Activated T-cell treated with anti-CD3 and anti-CD28 coated beads, Interleukin-2, amount 50 U/mL, for 4 hours (primary cell): ENCODE measurements around the gene SIL1. TPM values are rescaled to one million over a fixed set of nuclear protein-coding genes. Genes with fewer than 3 reads are reported as not detected.
"Not testable (repeated sequence)": the region's sequence is repeated elsewhere in the genome, so short reads cannot be mapped to it uniquely, and the experiment has no call there.

Experiments
- ATAC-seq, 2 donors: fragments of 200-7000 bp; cut with Tn5 transposase; one replicate each; pipeline ENCODE4 v1.10.0; 2021
- DNase-seq: peaks from one replicate; pipeline ENCODE4 v3.0.0-alpha.2; 2020
- H3K27me3 Mint-ChIP-seq: one replicate; pipeline ENCODE4 v1.8.0; 2021; ENCODE audit warnings: low read depth, mixed read lengths
- H3K36me3 Mint-ChIP-seq: one replicate; pipeline ENCODE4 v1.8.0; 2022; ENCODE audit warnings: mixed read lengths; ENCODE audit not compliant: insufficient read depth
- H3K4me1 Mint-ChIP-seq: one replicate; pipeline ENCODE4 v1.8.0; 2021; ENCODE audit warnings: low read depth, mixed read lengths
- H3K4me3 Mint-ChIP-seq: one replicate; pipeline ENCODE4 v1.8.0; 2021; ENCODE audit warnings: mild to moderate bottlenecking, moderate library complexity, mixed read lengths
- H3K9me3 Mint-ChIP-seq: one replicate; pipeline ENCODE4 v1.8.0; 2021; ENCODE audit warnings: mixed read lengths
- total RNA-seq, 3 donors: library from RNA; stranded (reverse); gene quantifications; one replicate each; pipeline ENCODE4 v1.2.1, GENCODE V29; 2021

SIL1 gene
- total RNA-seq, 3 donors from 2014 or later: 17.8 to 26.1 (median 22.9) TPM

DNA sequence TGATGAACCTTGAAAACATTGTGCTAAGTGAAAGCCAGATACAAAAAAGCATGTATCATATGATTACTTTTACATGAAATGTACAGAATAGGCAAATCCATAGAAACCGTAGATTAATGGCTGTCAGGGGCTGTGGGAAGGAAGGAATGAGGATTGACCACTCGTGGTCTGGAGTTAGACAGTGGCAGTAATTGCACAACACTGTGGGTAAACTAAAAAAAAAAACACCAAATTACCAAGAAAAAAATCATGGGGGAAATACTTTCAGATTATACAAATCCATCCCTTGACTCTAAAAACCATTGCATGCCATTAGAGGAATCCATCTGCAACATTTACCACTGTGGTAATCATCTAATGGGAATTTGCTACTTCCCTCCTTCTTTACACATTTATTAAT, 140.0 kb downstream of the SIL1 start:
- no peaks in the 10 kb centered on the region for H3K27me3 Mint-ChIP-seq
- no peaks in the 10 kb centered on the region for H3K4me1 Mint-ChIP-seq
- H3K4me3 Mint-ChIP-seq: no peak overlapping the region
- H3K9me3 Mint-ChIP-seq: no peaks in the 10 kb centered on the region
- peaks cover 7% of the 10 kb centered on the region for H3K36me3 Mint-ChIP-seq
- ATAC-seq (no peak), DNase-seq (no peak)

DNA sequence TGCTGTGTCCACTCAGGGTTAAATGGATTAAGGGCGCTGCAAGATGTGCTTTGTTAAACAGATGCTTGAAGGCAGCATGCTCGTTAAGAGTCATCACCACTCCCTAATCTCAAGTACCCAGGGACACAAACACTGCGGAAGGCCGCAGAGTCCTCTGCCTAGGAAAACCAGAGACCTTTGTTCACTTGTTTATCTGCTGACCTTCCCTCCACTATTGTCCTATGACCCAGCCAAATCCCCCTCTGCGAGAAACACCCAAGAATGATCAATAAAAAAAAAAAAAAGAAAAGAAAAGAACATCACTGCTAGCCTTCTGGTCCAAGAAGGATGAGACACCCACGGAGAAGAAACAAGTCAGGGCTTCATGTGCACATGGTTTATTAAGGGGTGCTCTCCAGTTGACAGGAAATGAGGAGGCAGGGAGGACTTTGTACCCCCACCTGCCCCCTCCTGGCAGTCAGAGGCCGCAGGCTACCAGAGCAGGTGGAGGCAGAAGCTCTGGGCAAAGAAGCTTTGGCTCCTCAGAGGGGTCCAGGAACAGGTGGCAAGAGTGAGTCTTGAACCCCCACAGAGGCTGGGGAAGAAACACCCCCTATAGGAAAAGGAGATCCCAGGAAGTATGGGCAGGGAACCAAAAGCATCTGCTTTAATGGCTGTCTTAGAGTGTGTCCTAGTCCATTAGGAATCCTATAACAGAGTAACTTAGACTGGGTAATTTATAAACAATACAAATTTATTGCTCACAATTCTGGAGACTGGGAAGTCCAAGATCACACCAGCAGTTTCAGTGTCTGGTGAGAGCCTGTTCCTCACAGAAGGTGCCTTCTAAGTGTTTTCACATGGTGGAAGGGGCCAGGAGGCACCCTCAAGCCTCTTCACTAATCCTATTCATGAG, 140.9 kb downstream of the SIL1 start:
- H3K27me3 Mint-ChIP-seq, H3K9me3 Mint-ChIP-seq, H3K4me3 Mint-ChIP-seq, ATAC-seq, H3K36me3 Mint-ChIP-seq, DNase-seq, H3K4me1 Mint-ChIP-seq: not testable (repeated sequence)

DNA sequence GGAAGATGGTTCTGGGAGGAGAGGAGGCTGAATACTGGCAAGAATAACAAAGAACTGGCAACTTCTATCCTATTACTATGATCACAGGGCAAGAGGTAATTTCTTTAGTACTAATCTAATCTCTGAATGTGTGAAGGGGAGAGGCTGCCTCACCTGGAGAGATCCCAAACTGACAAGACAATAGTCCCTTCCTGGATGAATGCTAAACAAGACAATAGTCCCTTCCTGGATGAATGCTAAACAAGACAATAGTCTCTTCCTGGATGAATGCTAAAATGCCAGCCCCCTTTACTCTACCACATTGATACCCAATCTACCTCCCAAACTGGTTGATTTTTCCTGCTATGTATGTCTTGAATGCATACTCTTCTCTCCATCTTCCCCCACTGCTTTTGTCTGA, 145.2 kb downstream of the SIL1 start:
- no peaks in the 10 kb centered on the region for H3K4me1 Mint-ChIP-seq

DNA sequence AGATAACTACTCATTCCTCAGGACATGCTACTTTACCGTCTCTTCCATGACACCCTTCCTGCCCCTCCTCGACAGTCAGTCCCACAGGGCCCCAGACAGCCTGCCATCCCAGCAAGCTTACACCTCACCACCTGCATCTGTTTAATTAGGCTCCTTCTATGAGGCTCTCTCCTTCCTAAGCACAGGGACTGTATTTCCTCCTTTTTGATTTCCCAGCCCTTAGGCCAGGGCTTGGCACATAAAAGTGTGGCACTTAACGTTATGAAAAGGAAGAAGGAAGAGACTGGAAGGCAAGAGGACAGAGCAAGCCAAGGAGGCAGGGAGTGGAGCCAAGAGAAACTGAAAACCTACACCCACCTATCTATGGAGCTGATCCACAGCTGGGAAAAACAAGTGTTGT, 146.8 kb downstream of the SIL1 start:
- H3K9me3 Mint-ChIP-seq: no peaks in the 10 kb centered on the region

More for the DNA sequence above, 145.2 kb downstream of the SIL1 start:
- ATAC-seq: no peak
- Mint-ChIP-seq H3K27me3 (no peaks in the 10 kb centered on the region), H3K9me3 (no peaks in the 10 kb centered on the region), H3K4me3 (no peak overlapping the region), H3K36me3 (peaks cover 13% of the 10 kb centered on the region)
- no peak for DNase-seq

DNA sequence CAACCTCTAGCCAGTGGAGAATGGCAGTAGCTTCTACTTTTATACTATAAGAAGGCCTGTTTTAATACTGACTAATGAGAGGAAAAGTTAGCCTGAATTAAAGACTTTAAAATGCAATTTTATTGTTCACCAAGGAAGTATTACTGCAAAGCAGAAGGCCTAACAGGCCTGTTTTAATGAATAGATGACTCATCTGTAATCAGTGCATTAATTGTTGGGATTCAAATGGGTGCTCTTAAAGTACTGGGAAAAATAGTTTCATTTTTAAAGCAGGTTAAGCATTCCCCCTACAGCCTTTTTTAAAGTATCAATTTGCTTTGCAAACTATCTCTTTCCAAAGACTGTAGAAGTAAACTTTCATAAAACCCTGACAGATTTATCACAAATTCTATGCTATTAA, 147.7 kb downstream of the SIL1 start:
- Mint-ChIP-seq H3K4me1 (no peaks in the 10 kb centered on the region), H3K36me3 (peaks cover 16% of the 10 kb centered on the region), H3K27me3 (no peaks in the 10 kb centered on the region), H3K4me3 (no peak overlapping the region), H3K9me3 (no peaks in the 10 kb centered on the region)
- DNase-seq: no peak
- ATAC-seq: no peak

More for the DNA sequence above, 146.8 kb downstream of the SIL1 start:
- Mint-ChIP-seq H3K4me1 (no peaks in the 10 kb centered on the region), H3K27me3 (no peaks in the 10 kb centered on the region), H3K4me3 (no peak overlapping the region), H3K36me3 (peaks cover 16% of the 10 kb centered on the region)
- DNase-seq (no peak), ATAC-seq (no peak)

DNA sequence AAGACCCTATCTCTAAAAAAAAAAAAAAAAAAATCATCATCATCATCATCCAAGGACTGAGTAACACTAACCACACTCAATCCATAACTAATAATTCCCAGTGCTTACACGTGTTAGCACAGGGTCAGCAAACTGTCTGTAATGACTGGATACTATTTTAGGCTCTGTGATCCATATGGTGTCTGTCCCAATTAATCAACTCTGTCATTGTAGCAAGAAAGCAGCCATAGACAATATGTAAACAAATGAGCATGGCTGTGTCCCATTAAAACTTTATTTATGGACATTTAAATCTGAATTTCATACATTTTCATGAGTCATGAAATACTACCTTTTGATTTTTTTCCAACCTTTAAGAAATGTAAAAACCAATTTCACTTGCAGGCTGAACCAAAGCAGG, 148.4 kb downstream of the SIL1 start:
- no peaks in the 10 kb centered on the region for H3K4me1 Mint-ChIP-seq
- no peak overlapping the region for H3K4me3 Mint-ChIP-seq
- no peaks in the 10 kb centered on the region for H3K9me3 Mint-ChIP-seq
- DNase-seq (no peak), ATAC-seq (no peak)
- H3K27me3 Mint-ChIP-seq: no peaks in the 10 kb centered on the region
- peaks cover 16% of the 10 kb centered on the region for H3K36me3 Mint-ChIP-seq

DNA sequence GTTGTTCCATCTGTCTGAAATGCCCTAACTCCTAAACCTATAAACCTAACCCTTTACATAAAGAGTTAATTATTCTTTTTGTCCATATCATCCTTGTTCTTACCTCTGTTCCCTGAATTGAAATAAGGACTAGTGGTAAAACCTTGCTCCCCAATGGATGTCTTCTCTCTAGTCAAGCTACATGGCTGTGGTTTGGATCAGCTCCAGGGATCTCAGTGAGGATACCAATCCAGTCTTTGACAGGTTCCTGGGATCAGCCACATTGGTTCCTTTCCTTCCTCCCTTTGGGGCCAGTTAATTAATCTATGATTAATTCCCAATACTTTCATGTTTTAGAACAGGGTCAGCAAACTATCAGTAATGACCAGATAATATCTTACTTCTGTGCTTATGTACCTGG, 151.6 kb downstream of the SIL1 start:
- DNase-seq (no peak), ATAC-seq (no peak)
- peaks cover 15% of the 10 kb centered on the region for H3K36me3 Mint-ChIP-seq
- H3K4me3 Mint-ChIP-seq: no peak overlapping the region
- H3K9me3 Mint-ChIP-seq: no peaks in the 10 kb centered on the region
- no peaks in the 10 kb centered on the region for H3K27me3 Mint-ChIP-seq
- H3K4me1 Mint-ChIP-seq: no peaks in the 10 kb centered on the region

DNA sequence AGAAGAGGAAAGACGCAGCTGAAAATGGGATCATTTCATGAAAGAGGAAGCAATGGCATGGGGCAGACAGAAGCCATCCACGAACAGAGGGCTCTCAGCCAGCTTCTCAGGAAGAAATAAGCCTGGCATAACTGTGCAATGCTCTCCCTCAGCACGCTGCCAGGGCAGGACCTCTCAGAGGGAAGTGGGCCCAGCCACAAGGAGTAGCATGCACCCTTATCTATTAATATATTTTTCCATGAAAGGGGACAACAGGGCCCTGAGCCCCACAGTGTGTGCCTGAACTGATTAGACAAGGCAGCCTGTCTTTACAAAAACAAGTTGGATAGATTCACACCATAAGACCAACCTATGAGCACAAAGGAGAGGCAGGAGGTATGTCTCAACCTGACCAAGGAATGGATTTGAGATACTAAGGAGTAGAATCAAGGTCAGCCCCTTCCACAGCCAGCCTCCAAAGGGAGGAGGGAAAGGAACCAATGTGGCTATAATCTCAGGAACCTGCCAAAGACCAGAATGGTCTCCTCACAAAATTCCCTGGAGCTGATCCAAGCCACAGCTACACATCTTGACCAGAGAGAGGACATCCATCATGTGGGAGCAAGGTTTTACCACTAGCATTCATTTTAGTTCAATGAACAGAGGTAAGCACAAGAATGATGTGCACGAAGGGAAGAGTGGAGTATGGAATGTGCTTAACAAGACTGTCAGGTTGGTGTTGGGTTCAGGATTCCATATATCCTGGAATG, 154.8 kb downstream of the SIL1 start:
- Mint-ChIP-seq H3K4me1 (no peaks in the 10 kb centered on the region), H3K9me3 (no peaks in the 10 kb centered on the region), H3K36me3 (peaks cover 18% of the 10 kb centered on the region), H3K4me3 (no peak overlapping the region), H3K27me3 (no peaks in the 10 kb centered on the region)
- no peak for ATAC-seq
- DNase-seq: no peak

DNA sequence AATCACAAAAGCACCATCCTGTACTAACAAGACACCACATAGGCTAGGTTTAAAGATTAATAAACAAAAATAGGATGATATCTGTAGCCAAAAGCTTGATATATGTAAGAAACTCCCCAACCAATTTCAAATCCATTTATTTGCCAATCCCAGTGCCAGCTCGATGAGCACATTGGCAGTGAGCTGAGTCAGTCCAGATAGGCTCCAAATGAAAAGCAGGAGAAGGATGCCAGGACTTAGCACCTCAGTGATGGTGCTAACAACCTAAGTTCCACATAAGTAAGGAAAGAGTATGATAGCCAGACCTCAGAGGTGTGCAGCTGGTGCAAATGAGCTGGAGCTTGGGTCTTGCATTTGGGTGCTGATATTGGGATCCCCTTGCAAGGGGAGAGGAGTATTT, 158.1 kb downstream of the SIL1 start:
- no peaks in the 10 kb centered on the region for H3K27me3 Mint-ChIP-seq
- H3K9me3 Mint-ChIP-seq: peaks cover 18% of the 10 kb centered on the region
- H3K4me1 Mint-ChIP-seq: no peaks in the 10 kb centered on the region
- ATAC-seq: no peak
- peaks cover 29% of the 10 kb centered on the region for H3K36me3 Mint-ChIP-seq
- no peak for DNase-seq
- no peak overlapping the region for H3K4me3 Mint-ChIP-seq

DNA sequence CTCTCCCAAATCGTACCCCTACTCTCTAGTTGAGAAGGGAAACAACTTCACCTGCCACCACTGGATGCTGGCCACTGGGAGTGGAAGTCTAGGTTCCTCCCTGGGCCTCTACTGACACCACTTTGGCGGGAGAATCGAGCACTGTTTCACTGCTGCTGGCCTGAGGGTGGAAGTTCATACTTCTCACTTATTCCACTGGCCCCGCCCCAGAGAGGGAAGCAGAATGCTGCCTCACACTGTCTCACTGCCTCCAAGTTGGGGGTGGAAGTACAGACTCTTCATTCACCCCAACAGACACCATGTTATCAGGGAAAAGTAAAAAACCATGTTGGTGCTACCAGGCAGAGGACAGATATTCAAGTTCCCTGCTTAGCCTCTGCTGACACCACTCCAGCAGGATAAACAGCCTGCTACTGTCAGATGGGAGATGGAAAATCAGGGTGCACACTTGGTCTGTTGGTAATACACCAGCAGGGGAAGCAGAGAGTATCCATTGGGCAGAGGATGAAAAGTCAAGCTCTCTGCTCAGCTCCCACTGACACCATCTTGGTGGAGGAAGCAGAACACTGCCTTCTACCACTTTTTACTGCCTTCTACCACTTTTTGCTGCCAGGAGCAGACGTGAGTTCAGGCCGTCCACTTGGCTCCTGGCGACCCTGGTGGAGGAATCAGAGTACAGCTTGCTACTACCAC, 159.4 kb downstream of the SIL1 start:
- ATAC-seq (no peak), DNase-seq (no peak)
- no peaks in the 10 kb centered on the region for H3K4me1 Mint-ChIP-seq
- H3K27me3 Mint-ChIP-seq: no peaks in the 10 kb centered on the region
- H3K4me3 Mint-ChIP-seq: no peak overlapping the region
- peaks cover 18% of the 10 kb centered on the region for H3K9me3 Mint-ChIP-seq
- peaks cover 29% of the 10 kb centered on the region for H3K36me3 Mint-ChIP-seq

DNA sequence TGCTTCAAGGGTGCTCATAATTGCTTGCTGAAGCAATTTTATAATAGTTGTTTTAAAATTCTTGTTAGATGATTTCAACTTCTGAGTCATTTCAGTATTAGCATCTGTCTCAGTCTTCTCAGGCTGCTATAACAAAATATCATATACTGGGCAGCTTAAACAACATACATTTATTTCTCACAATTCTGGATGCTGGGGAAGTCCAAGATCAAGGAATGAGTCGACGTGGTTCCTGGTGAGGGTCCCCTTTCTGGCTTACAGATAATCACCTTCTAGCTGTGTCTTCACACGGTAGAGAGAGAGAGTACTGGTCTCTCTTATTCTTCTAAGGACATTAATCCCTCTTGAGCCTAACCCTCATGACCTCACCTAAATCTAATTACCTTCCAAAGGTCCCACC, 160.4 kb downstream of the SIL1 start:
- no peaks in the 10 kb centered on the region for H3K4me1 Mint-ChIP-seq
- no peak overlapping the region for H3K4me3 Mint-ChIP-seq
- peaks cover 25% of the 10 kb centered on the region for H3K9me3 Mint-ChIP-seq
- no peaks in the 10 kb centered on the region for H3K27me3 Mint-ChIP-seq
- ATAC-seq (no peak), DNase-seq (no peak)
- peaks cover 35% of the 10 kb centered on the region for H3K36me3 Mint-ChIP-seq

DNA sequence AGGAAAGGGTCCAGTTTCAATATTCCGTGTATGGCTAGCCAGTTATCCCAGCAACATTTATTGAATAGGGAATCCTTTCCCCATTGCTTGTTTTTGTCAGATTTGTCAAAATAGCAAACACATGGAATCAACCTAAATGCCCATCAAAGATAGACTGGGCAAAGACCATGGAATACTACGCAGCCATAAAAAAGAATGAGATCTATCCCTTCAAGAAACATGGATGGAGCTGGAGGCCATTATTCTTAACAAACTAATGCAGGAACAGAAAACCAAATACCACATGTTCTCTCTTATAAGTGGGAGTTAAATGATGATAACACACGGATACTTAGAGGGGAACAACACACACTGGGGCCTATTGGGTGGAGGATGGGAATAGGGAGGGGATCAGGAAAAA, 161.8 kb downstream of the SIL1 start:
- not testable (repeated sequence) for ATAC-seq, H3K27me3 Mint-ChIP-seq

DNA sequence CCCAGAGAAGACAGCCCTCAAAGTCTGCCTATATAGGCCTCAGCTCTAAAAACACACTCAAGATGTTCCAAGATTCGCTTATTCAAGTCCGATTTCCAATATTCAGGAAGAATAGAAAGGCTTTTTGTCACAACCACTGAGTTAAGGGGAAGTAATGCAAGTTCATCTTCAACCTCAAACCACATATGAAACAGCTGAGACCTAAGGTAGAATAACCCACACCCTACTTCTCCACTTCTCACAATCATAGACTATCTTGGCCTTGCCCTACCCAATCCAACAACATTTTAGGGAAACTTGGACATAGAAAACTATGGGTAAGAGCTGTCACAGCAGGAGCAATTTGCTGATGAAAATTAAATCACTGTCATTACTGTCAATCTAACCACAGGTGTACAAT, 171.0 kb downstream of the SIL1 start:
- ATAC-seq (no peak), DNase-seq (no peak)
- no peaks in the 10 kb centered on the region for H3K27me3 Mint-ChIP-seq
- H3K4me1 Mint-ChIP-seq: no peaks in the 10 kb centered on the region
- H3K4me3 Mint-ChIP-seq: no peak overlapping the region
- H3K9me3 Mint-ChIP-seq: no peaks in the 10 kb centered on the region
- H3K36me3 Mint-ChIP-seq: peaks cover 31% of the 10 kb centered on the region

More for the DNA sequence above, 161.8 kb downstream of the SIL1 start:
- not testable (repeated sequence) for H3K4me1 Mint-ChIP-seq, H3K4me3 Mint-ChIP-seq, DNase-seq
- H3K9me3 Mint-ChIP-seq: peaks cover 25% of the 10 kb centered on the region
- peaks cover 33% of the 10 kb centered on the region for H3K36me3 Mint-ChIP-seq

DNA sequence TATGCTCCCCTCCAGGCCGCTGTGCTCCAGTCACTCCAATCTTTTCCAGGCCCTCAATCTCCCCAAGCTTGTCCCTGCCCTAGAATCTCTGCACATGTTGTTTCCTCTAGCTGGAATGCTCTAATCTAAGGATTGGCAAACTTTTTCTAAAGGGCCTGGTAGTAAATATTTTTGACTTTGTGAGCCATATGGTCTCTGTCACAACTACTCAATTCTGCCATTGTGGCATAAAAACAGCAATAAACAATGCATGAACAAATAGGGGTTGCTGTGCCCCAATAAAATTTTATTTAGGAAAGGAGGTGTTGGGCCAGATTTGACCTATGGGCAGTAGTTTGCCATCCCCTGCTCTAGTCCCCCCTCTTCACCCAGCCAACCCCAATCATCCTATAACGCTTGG, 172.5 kb downstream of the SIL1 start:
- ATAC-seq: no peak
- Mint-ChIP-seq H3K4me1 (no peaks in the 10 kb centered on the region), H3K27me3 (no peaks in the 10 kb centered on the region), H3K36me3 (peaks cover 35% of the 10 kb centered on the region), H3K9me3 (no peaks in the 10 kb centered on the region), H3K4me3 (no peak overlapping the region)
- no peak for DNase-seq
